Measurements from ENCODE around the gene FTCDNL1.

FTCDNL1 gene

GRCh38 chr2:199818754-199819153 lies 32.2 kb downstream of the FTCDNL1 start:
- no peak overlapping the region for H3K4me3 ChIP-seq (ENCODE audit: low read length)
- TF ChIP-seq ZNF274 (IDR thresholded peaks at IDR 0.05; ENCODE audit: low read depth, low read length): no peak

GRCh38 chr2:199818026-199818425 lies 33.0 kb downstream of the FTCDNL1 start:
- no peak for TF ChIP-seq ZNF274 (IDR thresholded peaks at IDR 0.05; ENCODE audit: low read depth, low read length)
- H3K4me3 ChIP-seq (ENCODE audit: low read length): no peak overlapping the region

- no peak for TF ChIP-seq ZNF274 (IDR thresholded peaks at IDR 0.05; ENCODE audit: low read depth, low read length)
- H3K4me3 ChIP-seq (ENCODE audit: low read length): no peak overlapping the region
These were observed 36.2 kb downstream of the FTCDNL1 start for GRCh38 chr2:199814817-199815211.

- TF ChIP-seq ZNF274 (IDR thresholded peaks at IDR 0.05; ENCODE audit: low read depth, low read length): no peak
- H3K4me3 ChIP-seq (ENCODE audit: low read length): no peak overlapping the region
These were observed 36.7 kb downstream of the FTCDNL1 start for GRCh38 chr2:199814101-199814816.

- H3K4me3 ChIP-seq (ENCODE audit: low read length): no peak overlapping the region
- no peak for TF ChIP-seq ZNF274 (IDR thresholded peaks at IDR 0.05; ENCODE audit: low read depth, low read length)
These were observed 38.5 kb downstream of the FTCDNL1 start for GRCh38 chr2:199812493-199812892.

- no peak for TF ChIP-seq ZNF274 (IDR thresholded peaks at IDR 0.05; ENCODE audit: low read depth, low read length)
- no peak overlapping the region for H3K4me3 ChIP-seq (ENCODE audit: low read length)
These were observed 39.6 kb downstream of the FTCDNL1 start for GRCh38 chr2:199811346-199811745.

GRCh38 chr2:199810422-199811171 lies 40.4 kb downstream of the FTCDNL1 start:
- no peak overlapping the region for H3K4me3 ChIP-seq (ENCODE audit: low read length)
- TF ChIP-seq ZNF274 (IDR thresholded peaks at IDR 0.05; ENCODE audit: low read depth, low read length): no peak

- no peak for TF ChIP-seq ZNF274 (IDR thresholded peaks at IDR 0.05; ENCODE audit: low read depth, low read length)
- no peak overlapping the region for H3K4me3 ChIP-seq (ENCODE audit: low read length)
These were observed 43.0 kb downstream of the FTCDNL1 start for GRCh38 chr2:199807966-199808365.

- H3K4me3 ChIP-seq (ENCODE audit: low read length): no peak overlapping the region
- TF ChIP-seq ZNF274 (IDR thresholded peaks at IDR 0.05; ENCODE audit: low read depth, low read length): no peak
These were observed 44.8 kb downstream of the FTCDNL1 start for GRCh38 chr2:199806179-199806578.

- no peak for TF ChIP-seq ZNF274 (IDR thresholded peaks at IDR 0.05; ENCODE audit: low read depth, low read length)
- no peak overlapping the region for H3K4me3 ChIP-seq (ENCODE audit: low read length)
These were observed 46.2 kb downstream of the FTCDNL1 start for GRCh38 chr2:199804831-199805230.

- no peak overlapping the region for H3K4me3 ChIP-seq (ENCODE audit: low read length)
- TF ChIP-seq ZNF274 (IDR thresholded peaks at IDR 0.05; ENCODE audit: low read depth, low read length): no peak
These were observed 52.0 kb downstream of the FTCDNL1 start for GRCh38 chr2:199798831-199799580.

GRCh38 chr2:199797431-199798403 lies 53.3 kb downstream of the FTCDNL1 start:
- H3K4me3 ChIP-seq (ENCODE audit: low read length): no peak overlapping the region
- no peak for TF ChIP-seq ZNF274 (IDR thresholded peaks at IDR 0.05; ENCODE audit: low read depth, low read length)

- H3K4me3 ChIP-seq (ENCODE audit: low read length): no peak overlapping the region
- no peak for TF ChIP-seq ZNF274 (IDR thresholded peaks at IDR 0.05; ENCODE audit: low read depth, low read length)
These were observed 58.6 kb downstream of the FTCDNL1 start for GRCh38 chr2:199792381-199792780.
